SK-N-MC (cell line): Measurements from ENCODE around the gene RABEP2.

Source experiments
- EZH2 ChIP-seq: fragments of 200-600 bp; sonication (generic); IDR thresholded peaks from one replicate; pipeline ENCODE4 v1.6.1; 2017; ENCODE audit warnings: antibody characterized with exemption
- FOXP2 ChIP-seq: optimal IDR thresholded peaks from 2 replicates; pipeline ENCODE3; 2011; ENCODE audit warnings: mild to moderate bottlenecking, moderate library complexity; ENCODE audit not compliant: insufficient read depth; ENCODE audit errors: extremely low read length, control extremely low read depth
- POLR2AphosphoS5 ChIP-seq: IDR thresholded peaks from 2 replicates; pipeline ENCODE4 v1.6.1; 2012; ENCODE audit warnings: mild to moderate bottlenecking, low read depth, low read length, borderline replicate concordance

DNA sequence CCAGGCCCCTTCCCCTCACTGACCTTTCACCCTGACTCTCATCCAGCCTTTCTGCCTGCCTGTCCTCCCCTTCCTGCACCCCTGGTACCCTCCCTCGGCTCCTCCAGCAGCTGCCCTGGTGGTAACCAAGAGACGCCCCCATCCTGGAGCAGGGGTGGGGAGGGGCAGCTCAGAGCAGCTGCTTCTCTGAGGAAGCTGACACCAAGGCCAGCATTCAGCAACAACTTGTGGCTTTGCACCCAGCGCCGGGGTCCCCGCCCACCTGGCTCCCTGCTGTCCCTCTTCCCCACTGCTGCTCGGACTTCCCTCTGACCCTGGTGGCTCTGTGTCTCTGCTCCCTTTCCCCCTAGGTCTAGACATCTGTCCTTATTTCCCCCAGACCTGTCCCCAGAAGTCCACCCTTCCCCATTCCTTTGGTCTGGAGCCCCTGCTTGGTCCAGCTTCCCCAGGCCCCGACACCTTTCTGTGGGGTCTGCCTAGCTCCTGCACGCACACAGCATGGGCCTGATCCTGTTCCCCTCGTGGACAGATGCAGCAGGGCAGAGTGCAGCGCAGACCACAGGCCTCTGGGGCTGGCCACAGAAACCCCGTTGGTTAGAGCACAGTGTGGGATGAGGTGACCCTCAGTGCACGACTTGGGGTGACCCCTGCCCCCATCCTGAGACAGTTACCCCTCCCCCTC lies 47.9 kb downstream of the RABEP2 start:
- TF ChIP-seq POLR2AphosphoS5 (peak; percentile 11; the same call in 1 of the 2 replicates), EZH2 (no peak), FOXP2 (no peak)
